H4 (cell line): ENCODE measurements around the gene VAC14. TPM values are rescaled to one million over a fixed set of nuclear protein-coding genes. Genes with fewer than 3 reads are reported as not detected.
A peak's percentile ranks its signal among the peaks of the same experiment; 100 is the strongest.
"Not testable (repeated sequence)": the region's sequence is repeated elsewhere in the genome, so short reads cannot be mapped to it uniquely, and the experiment has no call there.

Experiments used
- DNase-seq: peaks from one replicate; pipeline ENCODE4 v3.0.0-alpha.2; 2015; ENCODE audit warnings: low spot score
- total RNA-seq: library from RNA; depleted of rRNA; stranded (reverse); fragments of >200 nt; shearing (Covaris generic); gene quantifications from 2 replicates; pipeline ENCODE4 v1.2.3, GENCODE V29; 2014; rRNA removed

The VAC14 gene
- 25.5 and 28.1 TPM in 2 replicates for total RNA-seq

GRCh38 chr16:70800781-70801480 is at the start of gene VAC14:
TSS of gene VAC14 (minus strand) at chr16:70801158. CDS start at chr16:70800900, 258 bp downstream.
- DNase-seq: peak; percentile 81

DNA sequence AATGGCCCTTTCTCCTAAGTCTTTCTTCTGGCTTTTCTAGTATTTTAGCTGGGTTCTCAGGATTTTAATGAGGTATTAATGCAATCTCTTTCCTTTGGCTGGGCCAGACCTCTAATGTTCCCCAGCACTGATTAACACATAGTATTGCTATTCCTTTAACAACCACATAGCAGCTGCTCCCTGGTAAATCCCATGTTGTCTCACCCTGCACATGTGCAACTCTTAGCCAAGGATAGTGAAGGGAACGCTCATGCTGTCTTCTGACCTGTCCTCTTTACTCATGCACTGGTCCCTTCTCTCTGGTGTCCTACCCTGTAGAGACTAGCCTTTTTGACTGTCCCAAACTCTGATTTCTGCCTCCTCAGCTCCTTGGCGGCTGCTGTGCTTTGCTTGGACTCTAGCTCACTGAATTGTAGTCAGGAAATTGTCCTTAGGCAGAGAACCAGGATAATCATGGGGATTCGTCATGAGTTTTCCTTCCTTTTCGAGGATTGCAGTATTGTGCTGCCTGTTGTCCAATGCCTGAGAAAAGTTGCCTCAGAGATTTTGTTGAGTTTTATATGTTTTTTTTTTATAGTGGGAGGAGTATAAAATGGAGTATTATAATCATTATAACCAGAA is 22.6 kb upstream of the VAC14 start:
- not testable (repeated sequence) for DNase-seq

GRCh38 chr16:70822734-70823133 is 21.8 kb upstream of the VAC14 start:
- DNase-seq: not testable (repeated sequence)

- DNase-seq: not testable (repeated sequence)
Observed at GRCh38 chr16:70818088-70818487, 17.1 kb upstream of the VAC14 start.

GRCh38 chr16:70809392-70810060 is 8.6 kb upstream of the VAC14 start:
- DNase-seq: no peak

- no peak for DNase-seq
Observed at GRCh38 chr16:70808371-70808770, 7.4 kb upstream of the VAC14 start.

DNA sequence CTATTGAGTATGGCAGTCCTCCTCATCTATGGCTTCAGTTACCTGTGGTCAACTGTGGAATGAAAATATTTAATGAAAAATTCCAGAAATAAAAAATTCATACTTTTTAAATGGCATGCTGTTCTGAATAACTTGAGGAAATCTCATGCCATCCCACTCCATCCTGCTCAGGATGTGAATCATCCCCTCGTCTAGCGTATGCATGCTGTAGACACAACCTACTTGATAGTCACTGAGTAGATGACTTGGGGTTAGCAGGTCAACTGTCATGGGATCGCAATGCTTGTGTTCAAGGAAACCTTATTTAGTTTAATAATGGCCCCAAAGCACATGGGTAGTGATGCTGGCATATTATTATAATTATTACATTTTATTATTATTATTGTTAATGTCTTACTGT is 4.8 kb upstream of the VAC14 start:
- no peak for DNase-seq

DNA sequence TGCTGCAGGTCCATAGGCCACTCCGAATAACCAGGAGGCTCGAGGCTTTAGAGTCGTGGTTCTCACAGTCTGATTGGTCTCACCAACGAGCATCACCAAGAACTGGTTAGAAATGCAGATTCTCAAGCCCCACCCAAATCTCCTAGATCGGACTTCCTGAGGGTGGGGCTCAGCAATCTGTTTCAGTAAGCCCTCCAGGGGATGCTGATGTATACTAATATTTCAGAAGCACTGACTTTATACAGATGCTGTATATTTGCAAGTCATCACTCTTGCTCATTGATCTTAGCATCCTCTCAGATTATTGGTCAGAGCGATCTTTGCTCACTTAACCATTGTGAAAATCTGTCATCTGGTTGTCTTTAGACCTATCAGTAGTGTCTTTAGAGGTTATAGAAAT is 4.4 kb upstream of the VAC14 start:
- DNase-seq: no peak

DNA sequence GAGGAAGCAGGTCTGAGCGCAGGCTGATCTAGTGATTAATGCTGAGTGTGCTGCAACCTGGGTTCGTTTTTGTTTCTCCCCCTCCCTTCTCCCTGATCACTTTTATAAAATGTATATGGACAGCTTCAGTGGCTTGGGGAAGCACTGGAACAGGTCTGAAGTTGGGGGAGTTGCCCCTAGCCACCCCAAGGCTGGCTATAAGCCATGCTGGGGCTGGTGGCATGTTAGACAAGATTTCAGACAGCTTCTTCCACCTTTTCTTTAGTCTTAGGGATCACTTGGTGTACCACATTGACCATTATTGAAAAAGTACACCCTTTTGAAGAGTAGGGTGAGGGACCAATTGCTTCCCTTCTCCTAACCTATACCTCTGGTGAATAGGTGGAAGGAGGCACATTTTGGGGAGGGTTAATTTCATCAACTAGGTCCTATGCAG is 3.8 kb upstream of the VAC14 start:
- no peak for DNase-seq

DNA sequence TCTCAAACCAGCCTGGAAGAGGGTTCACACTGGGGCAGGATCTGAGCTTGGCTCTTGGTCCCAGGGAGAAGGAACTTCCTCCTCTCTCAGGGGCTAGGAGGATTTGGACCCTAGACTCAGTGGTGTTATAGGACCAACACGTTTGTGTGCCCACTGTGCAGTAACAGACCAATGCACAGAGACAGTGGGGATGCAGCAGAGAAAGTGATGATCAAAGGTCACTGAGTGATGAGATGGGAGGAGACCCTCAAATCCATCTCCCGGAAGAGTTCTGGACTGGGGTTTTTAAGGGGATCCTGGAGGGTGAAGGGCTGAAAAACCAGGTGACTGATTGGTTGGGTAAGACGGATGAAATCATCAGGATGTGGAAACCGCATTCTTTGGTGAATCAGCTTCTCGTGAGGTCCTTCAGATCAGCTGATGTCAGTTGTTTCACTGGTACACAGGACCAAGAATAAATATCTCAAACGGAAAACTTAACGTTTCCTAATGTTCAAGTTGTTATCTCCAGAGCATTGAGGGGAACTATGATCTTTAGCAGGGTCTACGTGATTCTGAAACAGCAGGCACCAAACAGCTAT is 3.3 kb upstream of the VAC14 start:
- peak; percentile 66 for DNase-seq

DNA sequence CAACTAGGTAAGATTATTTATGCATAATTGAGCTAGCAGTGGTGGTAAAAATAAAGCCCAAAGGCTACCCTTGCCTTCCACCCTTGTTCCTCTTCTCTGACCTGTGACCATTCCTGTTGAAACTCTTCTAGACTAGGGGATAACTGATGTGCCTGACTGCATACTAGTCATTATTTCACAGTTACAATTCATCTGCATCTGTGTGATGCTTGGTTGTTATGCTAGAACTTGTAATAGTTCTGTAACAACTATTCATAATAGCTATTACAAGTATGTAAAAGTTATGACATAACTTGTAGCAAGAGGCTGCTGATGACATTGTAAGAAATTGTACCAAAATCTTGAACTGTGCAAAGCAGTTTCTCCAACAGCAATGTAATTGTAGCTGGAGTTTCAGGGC is 2.4 kb upstream of the VAC14 start:
- no peak for DNase-seq

DNA sequence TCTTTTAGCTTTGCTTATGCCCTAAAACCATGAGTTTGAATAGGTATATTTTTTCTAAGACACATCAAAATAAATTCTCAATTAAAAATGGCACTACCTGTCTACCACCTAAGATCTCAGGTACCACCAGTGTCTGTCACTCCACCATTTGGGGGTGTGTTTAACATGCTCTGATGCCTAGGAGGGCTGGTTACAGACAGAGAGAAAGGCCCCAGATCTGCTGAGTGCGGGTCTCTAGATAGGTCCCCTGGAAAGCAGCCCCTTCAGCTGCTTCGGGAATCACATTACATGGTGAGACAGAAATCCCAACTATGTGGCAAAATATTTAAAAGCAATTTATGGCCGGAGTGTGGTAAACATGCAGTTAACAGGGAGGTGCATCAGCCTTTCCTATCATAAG is 653 bp upstream of the VAC14 start:
- DNase-seq: no peak

DNA sequence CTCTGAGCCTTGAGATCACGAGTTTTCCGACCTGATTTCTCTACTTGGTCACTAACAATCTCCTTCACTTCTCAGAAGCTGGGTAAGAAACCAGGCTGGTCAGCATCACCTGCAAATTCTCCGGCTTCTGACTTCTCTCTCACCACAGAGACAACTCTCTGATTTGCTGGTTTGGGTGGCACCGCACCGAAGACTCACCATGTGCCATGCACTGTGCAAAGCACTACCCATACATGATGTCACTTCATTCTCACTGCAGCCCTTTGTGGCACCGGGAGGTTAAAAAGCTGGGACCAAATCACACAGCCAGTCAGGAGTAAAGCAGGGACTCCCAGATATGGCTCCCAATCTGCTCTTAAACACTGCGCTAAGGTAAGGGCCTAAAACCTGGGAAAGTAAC is 647 bp downstream of the VAC14 start:
- DNase-seq: no peak

- no peak for DNase-seq
Observed at GRCh38 chr16:70796301-70796700, 4.7 kb downstream of the VAC14 start.

DNA sequence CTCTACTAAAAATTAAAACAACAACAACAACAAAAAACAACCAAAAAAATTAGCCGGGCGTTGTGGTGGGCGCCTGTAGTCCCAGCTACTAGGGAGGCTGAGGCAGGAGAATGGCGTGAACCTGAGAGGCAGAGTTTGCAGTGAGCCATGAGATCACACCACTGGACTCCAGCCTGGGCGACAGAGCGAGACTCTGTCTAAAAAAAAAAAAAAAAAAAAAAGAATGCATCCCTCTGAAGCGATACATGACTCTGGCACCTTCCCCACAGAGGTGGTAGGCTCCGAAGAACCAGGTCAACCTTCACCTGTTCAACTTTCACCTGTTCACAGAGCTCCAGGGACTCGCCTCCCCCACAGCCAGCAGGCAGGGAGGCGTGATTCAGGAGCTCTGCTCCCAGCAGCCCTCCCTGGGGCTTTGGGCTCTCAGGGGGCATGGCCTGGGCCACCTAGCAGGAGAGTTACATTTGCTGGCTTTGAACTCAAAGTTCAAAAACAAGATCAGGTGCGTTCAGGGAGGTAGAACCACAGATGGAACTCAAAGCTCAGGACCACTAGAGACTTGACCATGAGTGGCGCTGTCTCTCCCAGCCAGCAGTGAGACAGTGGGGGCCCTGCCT is 5.6 kb downstream of the VAC14 start:
- DNase-seq: no peak

DNA sequence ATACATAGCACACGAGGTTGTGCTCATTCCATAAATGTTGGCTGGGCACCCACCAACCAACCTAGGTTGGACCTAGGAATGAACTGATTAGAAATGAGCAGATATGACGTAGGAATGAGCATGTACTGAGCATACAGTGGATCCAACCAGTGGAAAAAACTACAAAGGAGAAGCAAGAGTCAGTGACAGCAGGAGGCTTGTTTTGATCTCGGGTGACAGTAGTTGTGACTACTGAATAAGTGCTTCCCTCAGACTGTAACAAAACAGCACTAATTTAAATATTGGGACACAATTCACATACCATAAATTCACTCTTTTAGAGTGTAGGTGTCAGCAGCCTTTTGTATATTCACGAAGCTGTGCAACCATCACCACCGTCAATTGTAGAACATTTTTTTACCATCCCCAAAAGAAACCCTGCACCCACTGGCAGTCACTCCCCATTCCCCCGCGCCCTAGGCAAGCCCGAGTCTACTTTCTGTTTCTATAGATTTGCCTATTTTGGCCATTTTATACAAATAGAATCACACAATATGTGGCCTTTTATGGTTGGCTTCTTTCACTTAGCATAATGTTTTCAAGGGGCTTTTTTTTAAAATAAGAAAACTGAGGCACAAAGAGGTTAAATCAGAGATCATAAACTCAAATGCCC is 7.0 kb downstream of the VAC14 start:
- DNase-seq: no peak

- DNase-seq: no peak
Observed at GRCh38 chr16:70790815-70791214, 10.1 kb downstream of the VAC14 start.

GRCh38 chr16:70789595-70790447 is 11.1 kb downstream of the VAC14 start:
- no peak for DNase-seq

DNA sequence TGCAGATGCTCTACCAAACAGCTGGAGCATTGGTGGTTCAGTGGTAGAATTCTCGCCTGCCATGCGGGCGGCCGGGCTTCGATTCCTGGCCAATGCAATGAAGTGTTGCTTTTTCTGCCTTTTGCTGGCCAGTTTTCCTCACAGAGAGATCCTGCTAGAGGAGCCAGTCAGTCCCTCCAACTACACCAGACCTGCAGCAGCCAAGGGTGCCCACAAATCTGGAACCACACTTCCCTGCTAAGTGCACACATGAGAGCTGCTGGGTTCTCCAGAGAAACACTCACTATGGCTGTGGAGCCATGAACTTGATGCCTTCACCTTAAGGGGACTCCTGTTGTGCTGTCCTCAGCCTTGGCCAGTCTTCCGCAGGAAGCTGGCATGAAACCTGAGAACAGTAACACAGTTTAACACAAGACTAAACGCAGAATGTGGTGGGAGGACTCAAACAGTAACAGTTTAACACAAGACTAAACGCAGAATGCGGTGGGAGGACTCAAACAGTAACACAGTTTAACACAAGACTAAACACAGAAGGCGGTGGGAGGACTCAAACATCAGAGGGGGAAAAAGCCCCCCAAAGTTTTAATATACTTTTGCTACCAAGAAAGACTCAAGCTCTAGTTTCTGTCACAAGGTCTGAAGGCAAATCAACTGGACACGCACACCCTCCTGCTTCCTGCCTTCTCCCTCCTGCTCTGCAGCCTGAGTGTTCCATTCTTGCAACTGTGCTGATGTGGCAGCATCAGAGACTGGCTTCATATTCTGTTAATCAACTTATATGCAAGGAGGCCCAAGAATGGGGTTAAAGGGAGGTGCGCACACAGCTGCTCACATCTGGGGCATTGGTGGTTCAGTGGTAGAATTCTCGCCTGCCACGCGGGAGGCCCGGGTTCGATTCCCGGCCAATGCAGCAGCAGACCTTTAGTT is 12.0 kb downstream of the VAC14 start:
- no peak for DNase-seq
